ENCODE data around the gene HES4.
A peak's percentile ranks its signal among the peaks of the same experiment; 100 is the strongest.

Gene HES4

GRCh38 chr1:999725-1000356 lies at the start of gene HES4:
HES4 (minus strand) TSS chr1:1000097; CDS start chr1:999973, 124 bp downstream.
- peak; percentile 62 for DNase-seq (ENCODE audit: low read depth in 2 of 2)

- no peak for DNase-seq (ENCODE audit: low read depth in 2 of 2)
These were observed 48.9 kb upstream of the HES4 start for GRCh38 chr1:1048765-1049164.

- no peak for DNase-seq (ENCODE audit: low read depth in 2 of 2)
These were observed 48.1 kb upstream of the HES4 start for GRCh38 chr1:1047963-1048362.

DNA sequence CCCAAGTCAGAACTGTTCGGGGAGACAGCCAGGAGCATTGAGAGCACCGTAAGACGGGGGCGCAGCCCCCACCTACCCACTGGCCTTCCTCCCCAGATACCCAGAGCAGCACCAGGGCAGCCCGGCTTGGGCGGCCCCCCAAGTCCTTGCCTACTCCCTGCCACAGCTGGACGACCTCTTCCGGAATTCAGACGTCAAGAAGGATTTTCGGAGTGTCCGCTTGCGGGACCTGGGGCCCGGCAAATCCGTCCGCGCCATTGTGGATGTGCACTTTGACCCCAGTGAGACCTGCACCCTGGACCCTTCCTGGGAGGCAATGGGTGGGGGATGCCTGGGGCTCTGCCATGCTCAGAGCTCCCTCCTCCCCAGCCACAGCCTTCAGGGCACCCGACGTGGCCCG lies 47.5 kb upstream of the HES4 start:
- no peak for DNase-seq (ENCODE audit: low read depth in 2 of 2)

DNA sequence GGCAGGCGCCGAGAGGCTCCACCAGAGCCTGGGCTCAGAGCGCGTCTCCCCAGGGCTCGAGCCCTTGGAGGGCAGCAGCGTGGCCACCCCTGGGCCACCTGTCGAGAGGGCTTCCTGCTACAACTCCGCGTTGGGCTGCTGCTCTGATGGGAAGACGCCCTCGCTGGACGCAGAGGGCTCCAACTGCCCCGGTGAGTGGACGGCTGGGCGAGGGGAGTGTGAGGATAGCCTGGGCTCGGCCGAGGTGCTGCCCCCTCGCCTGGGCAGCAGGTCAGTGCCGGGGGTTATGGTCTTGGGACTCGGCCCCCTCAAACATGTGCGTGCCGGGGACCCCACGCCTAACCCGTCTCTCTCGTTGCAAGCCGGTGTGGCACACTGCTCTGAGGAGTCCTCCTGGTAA lies 46.9 kb upstream of the HES4 start:
- no peak for DNase-seq (ENCODE audit: low read depth in 2 of 2)

DNA sequence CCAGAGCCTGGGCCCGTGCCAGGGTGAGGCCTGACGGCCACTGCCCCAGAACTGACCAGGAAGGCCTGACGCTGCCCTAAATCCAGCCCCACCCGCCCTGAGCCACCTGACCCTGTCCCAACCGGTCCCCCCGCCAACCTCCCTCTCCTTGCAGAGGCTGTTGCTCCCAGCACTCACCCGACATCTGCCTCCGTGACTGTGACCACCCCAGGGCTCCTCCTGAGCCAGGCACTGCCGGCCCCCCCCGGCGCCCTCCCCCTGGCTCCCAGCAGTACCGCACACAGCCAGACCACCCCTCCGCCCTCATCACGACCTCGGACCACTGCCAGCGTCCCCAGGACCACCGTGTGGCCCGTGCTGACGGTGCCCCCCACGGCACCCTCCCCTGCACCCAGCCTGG lies 46.3 kb upstream of the HES4 start:
- DNase-seq (ENCODE audit: low read depth in 2 of 2), result no peak

- no peak for DNase-seq (ENCODE audit: low read depth in 2 of 2)
These were observed 45.2 kb upstream of the HES4 start for GRCh38 chr1:1045129-1045528.

- DNase-seq (ENCODE audit: low read depth in 2 of 2), result no peak
These were observed 44.7 kb upstream of the HES4 start for GRCh38 chr1:1044455-1045078.

GRCh38 chr1:1043921-1044320 lies 44.0 kb upstream of the HES4 start:
- no peak for DNase-seq (ENCODE audit: low read depth in 2 of 2)

GRCh38 chr1:1043411-1043810 lies 43.5 kb upstream of the HES4 start:
- DNase-seq (ENCODE audit: low read depth in 2 of 2), result no peak

DNA sequence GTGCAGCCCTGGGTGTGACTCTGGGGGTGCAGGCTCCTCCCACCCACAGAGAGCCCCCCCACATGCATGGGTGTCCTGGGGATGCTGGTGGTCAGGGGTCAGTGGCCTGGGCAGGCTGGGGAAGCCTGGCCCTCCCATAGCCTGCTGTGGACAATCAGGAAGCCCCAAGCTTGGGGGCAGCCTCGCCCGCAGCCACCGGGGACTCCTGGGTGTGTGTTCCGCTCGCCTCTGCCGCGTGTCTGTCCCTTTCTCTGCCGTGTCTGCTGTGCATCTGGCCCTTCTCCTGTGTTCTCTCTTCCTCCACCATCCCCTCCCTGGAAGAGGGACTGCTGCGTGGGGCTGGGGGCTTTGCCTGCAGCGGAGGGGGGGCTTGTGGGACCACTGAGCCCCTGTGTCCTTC lies 42.9 kb upstream of the HES4 start:
- DNase-seq (ENCODE audit: low read depth in 2 of 2), result no peak

DNA sequence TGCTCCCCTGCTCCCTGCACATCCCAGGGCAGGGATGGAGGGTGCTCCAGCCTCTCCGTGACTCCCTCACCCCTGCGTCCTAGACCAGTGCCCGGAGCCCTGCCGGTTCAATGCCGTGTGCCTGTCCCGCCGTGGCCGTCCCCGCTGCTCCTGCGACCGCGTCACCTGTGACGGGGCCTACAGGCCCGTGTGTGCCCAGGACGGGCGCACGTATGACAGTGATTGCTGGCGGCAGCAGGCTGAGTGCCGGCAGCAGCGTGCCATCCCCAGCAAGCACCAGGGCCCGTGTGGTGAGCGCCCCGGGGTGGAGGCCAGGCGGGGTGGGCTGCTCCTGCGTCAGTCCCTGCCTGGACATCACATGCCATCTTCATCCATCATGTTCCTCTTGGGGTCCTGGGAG lies 42.0 kb upstream of the HES4 start:
- no peak for DNase-seq (ENCODE audit: low read depth in 2 of 2)

DNA sequence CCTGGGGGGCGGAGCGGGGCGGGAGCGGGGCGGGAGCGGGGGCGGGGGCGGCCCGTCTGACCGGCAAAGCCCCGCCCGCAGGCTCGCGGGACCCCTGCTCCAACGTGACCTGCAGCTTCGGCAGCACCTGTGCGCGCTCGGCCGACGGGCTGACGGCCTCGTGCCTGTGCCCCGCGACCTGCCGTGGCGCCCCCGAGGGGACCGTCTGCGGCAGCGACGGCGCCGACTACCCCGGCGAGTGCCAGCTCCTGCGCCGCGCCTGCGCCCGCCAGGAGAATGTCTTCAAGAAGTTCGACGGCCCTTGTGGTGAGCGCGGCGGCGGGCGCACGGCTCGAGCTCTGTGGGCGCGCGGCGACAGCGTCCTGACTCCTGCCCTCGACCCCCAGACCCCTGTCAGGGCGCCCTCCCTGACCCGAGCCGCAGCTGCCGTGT lies 41.2 kb upstream of the HES4 start:
- DNase-seq (ENCODE audit: low read depth in 2 of 2), result no peak

- DNase-seq (ENCODE audit: low read depth in 2 of 2), result peak; percentile 65 to 70
These were observed 40.4 kb upstream of the HES4 start for GRCh38 chr1:1040004-1040991.

GRCh38 chr1:1039145-1039910 lies 39.4 kb upstream of the HES4 start:
- DNase-seq (ENCODE audit: low read depth in 2 of 2), result no peak

GRCh38 chr1:1038694-1039093 lies 38.8 kb upstream of the HES4 start:
- DNase-seq (ENCODE audit: low read depth in 2 of 2), result no peak

- no peak for DNase-seq (ENCODE audit: low read depth in 2 of 2)
These were observed 37.8 kb upstream of the HES4 start for GRCh38 chr1:1037366-1038327.

- DNase-seq (ENCODE audit: low read depth in 2 of 2), result no peak
These were observed 35.5 kb upstream of the HES4 start for GRCh38 chr1:1035291-1035943.

GRCh38 chr1:1034439-1034781 lies 34.5 kb upstream of the HES4 start:
- DNase-seq (ENCODE audit: low read depth in 2 of 2), result no peak

DNA sequence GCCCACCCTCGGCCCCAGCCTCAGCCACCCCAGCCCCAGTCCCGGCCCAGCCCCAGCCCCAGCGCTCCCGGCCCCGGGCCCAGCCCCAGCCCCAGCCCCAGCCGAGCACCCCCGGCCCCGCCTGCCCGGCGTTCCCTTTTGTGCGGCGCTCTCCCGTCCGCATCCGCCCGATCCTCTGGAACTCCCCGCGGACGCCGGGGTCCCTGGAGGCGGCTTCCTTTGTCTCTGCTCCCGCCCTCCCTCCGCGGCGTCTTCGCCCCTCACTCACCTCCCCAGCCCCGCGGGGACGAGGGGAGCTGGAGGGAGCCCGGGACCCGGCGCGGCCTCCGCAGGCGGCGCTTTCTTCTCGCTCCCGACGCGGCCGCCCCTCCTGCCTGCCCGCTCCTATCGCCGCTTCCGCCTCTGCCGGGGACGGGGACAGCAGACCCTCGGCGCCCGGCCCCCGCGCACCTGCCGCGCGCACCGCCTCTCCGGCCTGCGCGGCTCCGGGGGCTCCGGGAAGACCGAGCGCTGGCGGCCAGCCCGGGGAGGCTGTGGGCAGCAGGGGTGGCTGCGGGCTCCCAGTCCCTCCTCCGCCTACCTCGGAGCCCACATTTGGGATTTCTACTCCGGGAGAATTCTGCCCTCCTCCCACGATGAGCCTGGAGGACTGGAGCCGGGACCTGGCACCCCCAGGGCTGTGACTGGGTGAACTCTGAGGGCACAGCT lies 34.0 kb upstream of the HES4 start:
- DNase-seq (ENCODE audit: low read depth in 2 of 2), result peak in 1 of 2 donors; percentile 21
